ENCODE data around the gene PNMA5. TPM values are rescaled to one million over a fixed set of nuclear protein-coding genes. Genes with fewer than 3 reads are reported as not detected.
A peak's percentile ranks its signal among the peaks of the same experiment; 100 is the strongest.

Gene PNMA5
- total and polyA plus RNA-seq, 10 donors, result 0.14 to 1.0 (median 0.19) TPM; not detected in 1

DNA sequence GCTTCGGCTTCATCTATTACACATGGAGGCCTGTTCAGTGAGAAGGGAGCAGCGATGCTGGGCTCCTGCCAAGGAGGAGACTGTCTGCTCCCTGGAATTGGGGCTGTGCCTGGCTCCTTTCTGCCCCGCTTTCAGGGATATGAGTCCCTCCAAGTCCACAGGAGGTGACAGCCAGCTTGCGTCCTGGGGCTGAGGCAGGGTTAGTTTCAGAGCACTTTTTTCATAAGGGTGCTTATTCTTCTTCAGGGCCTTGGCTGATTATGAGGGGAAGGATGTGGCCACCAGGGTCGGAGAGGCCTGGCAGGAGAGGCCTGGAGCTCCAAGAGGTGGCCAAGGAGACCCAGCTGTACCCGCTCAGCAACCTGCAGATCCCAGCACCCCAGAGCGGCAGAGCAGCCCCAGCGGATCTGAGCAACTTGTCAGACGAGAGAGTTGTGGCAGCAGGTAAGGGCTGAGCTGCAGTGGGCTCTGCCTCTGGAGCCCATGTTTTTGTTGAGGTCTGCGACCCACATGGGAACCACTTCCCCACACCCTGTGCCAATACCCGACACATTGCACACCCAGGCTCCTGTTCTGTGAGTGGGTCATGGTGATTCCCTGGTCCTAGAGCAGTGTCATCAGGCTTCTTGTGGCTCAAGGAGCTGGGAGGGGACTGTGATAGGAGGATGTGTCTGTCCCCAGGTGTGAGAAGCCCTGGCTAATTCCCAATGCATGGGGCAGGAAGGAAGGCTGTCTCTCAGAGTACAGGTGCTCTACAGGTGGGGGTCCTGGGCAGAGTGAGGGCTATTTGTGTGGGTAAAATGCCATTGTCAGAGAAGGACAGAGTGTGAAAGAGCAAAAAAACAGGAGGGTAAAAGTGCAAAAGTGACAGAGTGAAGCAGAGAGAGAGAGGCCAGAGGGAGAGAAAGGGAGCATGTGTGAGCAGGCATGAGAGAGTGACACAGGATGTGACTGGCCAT, 48.6 kb downstream of the PNMA5 start:
- Histone ChIP-seq H3K27me3 (replicated peaks in 1 of 7) (no peaks in the 10 kb centered on the region), H3K4me1 (peaks cover 0 to 14% (median 4%) of the 10 kb centered on the region in 6 donors), H3K27ac (no peak overlapping the region), H3K36me3 (peaks cover 0 to 20% (median 0%) of the 10 kb centered on the region in 6 donors), H3K9me3 (no peaks in the 10 kb centered on the region), H3K4me3 (no peak overlapping the region)
- DNase-seq, result peak; percentile 68
- WGBS, 5 donors, result 85 to 96% (median 89%) methylated on average over 5 to 11 of the region's 11 CpGs
- TF ChIP-seq POLR2AphosphoS5 (IDR thresholded peaks at IDR 0.05) (no peak), POLR2A (IDR thresholded peaks at IDR 0.05) (no peak)
- TF ChIP-seq, protein P1, sequence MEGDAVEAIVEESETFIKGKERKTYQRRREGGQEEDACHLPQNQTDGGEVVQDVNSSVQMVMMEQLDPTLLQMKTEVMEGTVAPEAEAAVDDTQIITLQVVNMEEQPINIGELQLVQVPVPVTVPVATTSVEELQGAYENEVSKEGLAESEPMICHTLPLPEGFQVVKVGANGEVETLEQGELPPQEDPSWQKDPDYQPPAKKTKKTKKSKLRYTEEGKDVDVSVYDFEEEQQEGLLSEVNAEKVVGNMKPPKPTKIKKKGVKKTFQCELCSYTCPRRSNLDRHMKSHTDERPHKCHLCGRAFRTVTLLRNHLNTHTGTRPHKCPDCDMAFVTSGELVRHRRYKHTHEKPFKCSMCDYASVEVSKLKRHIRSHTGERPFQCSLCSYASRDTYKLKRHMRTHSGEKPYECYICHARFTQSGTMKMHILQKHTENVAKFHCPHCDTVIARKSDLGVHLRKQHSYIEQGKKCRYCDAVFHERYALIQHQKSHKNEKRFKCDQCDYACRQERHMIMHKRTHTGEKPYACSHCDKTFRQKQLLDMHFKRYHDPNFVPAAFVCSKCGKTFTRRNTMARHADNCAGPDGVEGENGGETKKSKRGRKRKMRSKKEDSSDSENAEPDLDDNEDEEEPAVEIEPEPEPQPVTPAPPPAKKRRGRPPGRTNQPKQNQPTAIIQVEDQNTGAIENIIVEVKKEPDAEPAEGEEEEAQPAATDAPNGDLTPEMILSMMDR (IDR thresholded peaks at IDR 0.05 in 8 of 11, conservative IDR thresholded peaks at IDR 0.05 in 3 of 11), result no peak
- intact Hi-C loops (cut with DNase I; ENCODE audit: low total_unique reads), result no loop called here

DNA sequence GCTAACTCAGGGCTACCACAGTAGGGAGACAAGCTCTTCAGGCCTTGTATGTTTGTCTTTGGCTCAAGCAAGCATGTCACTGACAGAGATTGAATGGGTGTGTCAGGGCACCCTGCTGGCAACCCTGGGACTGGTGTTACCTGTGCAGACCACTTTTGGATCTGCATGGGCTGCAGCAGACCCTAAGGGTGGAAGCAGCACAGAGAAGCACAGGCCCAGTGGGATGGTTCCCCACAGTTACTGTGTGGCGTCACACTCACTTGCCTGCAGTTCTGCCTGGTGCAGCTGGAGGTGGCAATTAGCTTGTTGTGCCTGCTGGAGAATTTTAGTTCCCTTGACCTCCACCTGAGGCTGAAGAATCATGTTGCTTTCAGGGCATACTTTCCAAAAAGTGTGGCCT, 50.1 kb downstream of the PNMA5 start:
- no peak overlapping the region for H3K4me3 ChIP-seq
- no peak for TF ChIP-seq POLR2AphosphoS5 (IDR thresholded peaks at IDR 0.05)
- no peak for TF ChIP-seq POLR2A (IDR thresholded peaks at IDR 0.05)
- TF ChIP-seq, protein P1 (IDR thresholded peaks at IDR 0.05 in 8 of 11, conservative IDR thresholded peaks at IDR 0.05 in 3 of 11), result no peak
- WGBS, 5 donors, result 67 to 100% (median 100%) methylated on average over 1 of the region's 1 CpG; no CpG with 5 or more reads in 1 of the 5 donors
- H3K9me3 ChIP-seq, result no peaks in the 10 kb centered on the region
- H3K4me1 ChIP-seq, result peaks cover 0 to 14% (median 4%) of the 10 kb centered on the region in 6 donors
- H3K27me3 ChIP-seq (replicated peaks in 1 of 7), result no peaks in the 10 kb centered on the region
- H3K27ac ChIP-seq, result no peak overlapping the region
- intact Hi-C loops (cut with DNase I; ENCODE audit: low total_unique reads), result no loop called here
- DNase-seq, result peak; percentile 51
- H3K36me3 ChIP-seq, result peaks cover 0 to 14% (median 0%) of the 10 kb centered on the region in 6 donors

DNA sequence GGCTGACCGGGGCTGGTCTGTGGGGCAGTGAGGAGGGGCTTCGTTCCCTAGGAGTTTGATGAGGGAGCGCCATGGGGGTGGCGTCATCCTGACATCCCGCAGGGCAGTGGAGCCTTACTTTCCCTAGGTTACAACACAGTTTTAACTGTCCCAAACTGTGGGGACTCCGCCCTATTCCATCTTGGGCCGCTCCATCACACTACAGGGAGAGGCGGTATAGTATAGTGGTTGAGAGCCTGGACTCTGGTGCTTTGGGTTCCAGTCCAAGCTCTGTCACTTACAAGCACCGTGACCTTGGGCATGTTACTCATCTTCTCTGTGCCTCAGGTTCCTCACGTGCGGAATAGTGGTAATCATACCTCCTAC, 51.9 kb downstream of the PNMA5 start:
- peaks cover 0 to 14% (median 4%) of the 10 kb centered on the region in 6 donors for H3K4me1 ChIP-seq
- intact Hi-C loops (cut with DNase I; ENCODE audit: low total_unique reads), result no loop called here
- H3K27me3 ChIP-seq (replicated peaks in 1 of 7), result peaks cover 0 to 10% (median 0%) of the 10 kb centered on the region in 7 donors
- DNase-seq, result no peak
- WGBS, 5 donors, result 45 to 84% (median 68%) methylated on average over 4 to 11 of the region's 11 CpGs
- TF ChIP-seq, protein P1 (IDR thresholded peaks at IDR 0.05 in 8 of 11, conservative IDR thresholded peaks at IDR 0.05 in 3 of 11), result no peak
- TF ChIP-seq POLR2AphosphoS5 (IDR thresholded peaks at IDR 0.05) (no peak), POLR2A (IDR thresholded peaks at IDR 0.05) (no peak)
- H3K9me3 ChIP-seq, result no peaks in the 10 kb centered on the region
- peak overlapping the region; percentile 68 to 90 (median 82) for H3K27ac ChIP-seq
- H3K4me3 ChIP-seq, result peak overlapping the region; percentile 22 to 70 (median 39)
- H3K36me3 ChIP-seq, result peaks cover 0 to 7% (median 0%) of the 10 kb centered on the region in 6 donors
